ENCODE results near the gene CCDC28A.
A peak's percentile ranks its signal among the peaks of the same experiment; 100 is the strongest.

Gene CCDC28A

GRCh38 chr6:138809677-138810076 is 36.1 kb downstream of the CCDC28A start:
- H3K9ac ChIP-seq (ENCODE audit: low read depth in 1 of 2, low read length in 2 of 2), result no peak overlapping the region
- no peak overlapping the region for H3K27ac ChIP-seq (ENCODE audit: low read depth, low read length)
- no peaks in the 10 kb centered on the region for H3K36me3 ChIP-seq (ENCODE audit: control insufficient read depth in 1 of 2, insufficient read depth in 2 of 2, low read length in 2 of 2)
- H3K4me1 ChIP-seq (ENCODE audit: control insufficient read depth in 1 of 2, insufficient read depth in 2 of 2, low read length in 2 of 2), result peaks cover 0 to 8% of the 10 kb centered on the region in 2 donors
- no peaks in the 10 kb centered on the region for H3K9me3 ChIP-seq (ENCODE audit: control insufficient read depth in 1 of 2, low read length in 2 of 2)
- H3K4me3 ChIP-seq (ENCODE audit: low read depth in 1 of 2, low read length in 2 of 2), result no peak overlapping the region
- H3K27me3 ChIP-seq (ENCODE audit: control insufficient read depth in 1 of 2, insufficient read depth in 2 of 2, low read length in 2 of 2), result no peaks in the 10 kb centered on the region

GRCh38 chr6:138811866-138812265 is 38.3 kb downstream of the CCDC28A start:
- no peak overlapping the region for H3K9ac ChIP-seq (ENCODE audit: low read depth in 1 of 2, low read length in 2 of 2)
- no peaks in the 10 kb centered on the region for H3K9me3 ChIP-seq (ENCODE audit: control insufficient read depth in 1 of 2, low read length in 2 of 2)
- peaks cover 0 to 8% of the 10 kb centered on the region in 2 donors for H3K4me1 ChIP-seq (ENCODE audit: control insufficient read depth in 1 of 2, insufficient read depth in 2 of 2, low read length in 2 of 2)
- H3K4me3 ChIP-seq (ENCODE audit: low read depth in 1 of 2, low read length in 2 of 2), result no peak overlapping the region
- H3K36me3 ChIP-seq (ENCODE audit: control insufficient read depth in 1 of 2, insufficient read depth in 2 of 2, low read length in 2 of 2), result no peaks in the 10 kb centered on the region
- no peaks in the 10 kb centered on the region for H3K27me3 ChIP-seq (ENCODE audit: control insufficient read depth in 1 of 2, insufficient read depth in 2 of 2, low read length in 2 of 2)
- H3K27ac ChIP-seq (ENCODE audit: low read depth, low read length), result no peak overlapping the region

DNA sequence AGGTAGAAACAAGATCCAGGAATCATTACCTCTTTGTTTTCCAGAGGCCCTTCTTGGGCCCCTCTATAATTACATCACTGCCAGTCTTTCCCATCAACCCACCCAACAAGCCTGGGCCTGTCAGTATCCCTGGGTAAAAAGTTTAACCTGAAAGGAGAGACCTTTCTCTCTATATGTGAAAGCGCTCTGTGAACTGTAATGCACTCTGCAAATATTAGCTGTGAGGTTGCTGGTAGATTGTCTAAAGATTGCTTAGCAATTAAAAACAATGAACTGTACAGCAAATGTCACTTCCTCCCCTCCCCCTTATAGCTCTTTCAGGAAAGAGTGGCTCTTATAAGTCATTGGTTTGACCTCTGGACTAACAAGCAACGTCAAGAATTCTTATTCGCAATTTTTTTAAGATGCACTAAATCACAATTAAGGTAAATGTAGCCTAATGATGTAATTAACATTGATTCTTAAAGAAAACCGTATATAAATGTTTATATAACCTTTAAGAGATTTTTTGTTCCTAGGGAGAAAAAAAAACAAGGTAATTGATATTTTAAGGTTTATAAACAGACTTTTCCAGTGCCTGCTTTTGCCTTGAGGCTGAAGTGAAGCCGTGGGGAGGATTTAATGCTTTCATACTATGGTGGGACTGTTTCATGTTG is 40.7 kb downstream of the CCDC28A start:
- H3K27ac ChIP-seq (ENCODE audit: low read depth, low read length), result no peak overlapping the region
- no peaks in the 10 kb centered on the region for H3K36me3 ChIP-seq (ENCODE audit: control insufficient read depth in 1 of 2, insufficient read depth in 2 of 2, low read length in 2 of 2)
- H3K4me1 ChIP-seq (ENCODE audit: control insufficient read depth in 1 of 2, insufficient read depth in 2 of 2, low read length in 2 of 2), result peaks cover 11 to 21% of the 10 kb centered on the region in 2 donors
- no peaks in the 10 kb centered on the region for H3K27me3 ChIP-seq (ENCODE audit: control insufficient read depth in 1 of 2, insufficient read depth in 2 of 2, low read length in 2 of 2)
- H3K4me3 ChIP-seq (ENCODE audit: low read depth in 1 of 2, low read length in 2 of 2), result no peak overlapping the region
- H3K9ac ChIP-seq (ENCODE audit: low read depth in 1 of 2, low read length in 2 of 2), result no peak overlapping the region
- H3K9me3 ChIP-seq (ENCODE audit: control insufficient read depth in 1 of 2, low read length in 2 of 2), result no peaks in the 10 kb centered on the region

DNA sequence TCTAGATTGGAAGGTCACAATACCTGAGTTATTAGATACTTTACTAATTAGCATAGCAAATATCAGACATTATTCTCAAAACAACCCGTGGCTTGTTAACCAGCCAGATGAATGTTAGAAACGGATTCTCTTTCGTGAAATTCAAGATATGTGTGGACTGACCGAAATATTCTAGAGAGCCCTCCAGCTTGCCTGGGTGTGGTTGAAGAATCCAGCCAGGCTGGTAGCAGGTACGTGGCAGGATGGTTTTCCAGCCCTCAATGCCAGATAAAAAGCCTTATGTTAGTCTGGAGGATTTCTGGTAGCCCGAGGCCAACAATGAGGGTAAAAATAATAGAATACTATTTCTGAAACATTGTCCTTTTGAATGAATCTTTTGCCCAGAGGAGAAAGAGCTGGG is 41.7 kb downstream of the CCDC28A start:
- H3K9me3 ChIP-seq (ENCODE audit: control insufficient read depth in 1 of 2, low read length in 2 of 2), result no peaks in the 10 kb centered on the region
- no peak overlapping the region for H3K4me3 ChIP-seq (ENCODE audit: low read depth in 1 of 2, low read length in 2 of 2)
- H3K27ac ChIP-seq (ENCODE audit: low read depth, low read length), result no peak overlapping the region
- H3K9ac ChIP-seq (ENCODE audit: low read depth in 1 of 2, low read length in 2 of 2), result no peak overlapping the region
- H3K27me3 ChIP-seq (ENCODE audit: control insufficient read depth in 1 of 2, insufficient read depth in 2 of 2, low read length in 2 of 2), result no peaks in the 10 kb centered on the region
- no peaks in the 10 kb centered on the region for H3K36me3 ChIP-seq (ENCODE audit: control insufficient read depth in 1 of 2, insufficient read depth in 2 of 2, low read length in 2 of 2)
- H3K4me1 ChIP-seq (ENCODE audit: control insufficient read depth in 1 of 2, insufficient read depth in 2 of 2, low read length in 2 of 2), result peaks cover 11 to 21% of the 10 kb centered on the region in 2 donors

GRCh38 chr6:138815797-138816528 is 42.4 kb downstream of the CCDC28A start:
- no peak overlapping the region for H3K4me3 ChIP-seq (ENCODE audit: low read depth in 1 of 2, low read length in 2 of 2)
- H3K27ac ChIP-seq (ENCODE audit: low read depth, low read length), result no peak overlapping the region
- no peaks in the 10 kb centered on the region for H3K27me3 ChIP-seq (ENCODE audit: control insufficient read depth in 1 of 2, insufficient read depth in 2 of 2, low read length in 2 of 2)
- no peaks in the 10 kb centered on the region for H3K36me3 ChIP-seq (ENCODE audit: control insufficient read depth in 1 of 2, insufficient read depth in 2 of 2, low read length in 2 of 2)
- no peaks in the 10 kb centered on the region for H3K9me3 ChIP-seq (ENCODE audit: control insufficient read depth in 1 of 2, low read length in 2 of 2)
- peaks cover 11 to 21% of the 10 kb centered on the region in 2 donors for H3K4me1 ChIP-seq (ENCODE audit: control insufficient read depth in 1 of 2, insufficient read depth in 2 of 2, low read length in 2 of 2)
- no peak overlapping the region for H3K9ac ChIP-seq (ENCODE audit: low read depth in 1 of 2, low read length in 2 of 2)

- H3K4me1 ChIP-seq (ENCODE audit: control insufficient read depth in 1 of 2, insufficient read depth in 2 of 2, low read length in 2 of 2), result peaks cover 11 to 21% of the 10 kb centered on the region in 2 donors
- H3K4me3 ChIP-seq (ENCODE audit: low read depth in 1 of 2, low read length in 2 of 2), result peak overlapping the region in 1 of 2 donors; percentile 9
- no peak overlapping the region for H3K27ac ChIP-seq (ENCODE audit: low read depth, low read length)
- H3K9me3 ChIP-seq (ENCODE audit: control insufficient read depth in 1 of 2, low read length in 2 of 2), result no peaks in the 10 kb centered on the region
- peak overlapping the region; percentile 20 to 26 for H3K9ac ChIP-seq (ENCODE audit: low read depth in 1 of 2, low read length in 2 of 2)
- H3K27me3 ChIP-seq (ENCODE audit: control insufficient read depth in 1 of 2, insufficient read depth in 2 of 2, low read length in 2 of 2), result no peaks in the 10 kb centered on the region
- H3K36me3 ChIP-seq (ENCODE audit: control insufficient read depth in 1 of 2, insufficient read depth in 2 of 2, low read length in 2 of 2), result no peaks in the 10 kb centered on the region
Observed at GRCh38 chr6:138817799-138818198, 44.2 kb downstream of the CCDC28A start.

- no peaks in the 10 kb centered on the region for H3K36me3 ChIP-seq (ENCODE audit: control insufficient read depth in 1 of 2, insufficient read depth in 2 of 2, low read length in 2 of 2)
- H3K4me3 ChIP-seq (ENCODE audit: low read depth in 1 of 2, low read length in 2 of 2), result peak overlapping the region in 1 of 2 donors; percentile 9
- H3K9ac ChIP-seq (ENCODE audit: low read depth in 1 of 2, low read length in 2 of 2), result peak overlapping the region in 1 of 2 donors; percentile 20
- H3K27ac ChIP-seq (ENCODE audit: low read depth, low read length), result no peak overlapping the region
- no peaks in the 10 kb centered on the region for H3K27me3 ChIP-seq (ENCODE audit: control insufficient read depth in 1 of 2, insufficient read depth in 2 of 2, low read length in 2 of 2)
- H3K4me1 ChIP-seq (ENCODE audit: control insufficient read depth in 1 of 2, insufficient read depth in 2 of 2, low read length in 2 of 2), result peaks cover 11 to 19% of the 10 kb centered on the region in 2 donors
- no peaks in the 10 kb centered on the region for H3K9me3 ChIP-seq (ENCODE audit: control insufficient read depth in 1 of 2, low read length in 2 of 2)
Observed at GRCh38 chr6:138818496-138819194, 45.1 kb downstream of the CCDC28A start.

GRCh38 chr6:138821519-138821918 is 48.0 kb downstream of the CCDC28A start:
- Histone ChIP-seq H3K4me3 (ENCODE audit: low read depth in 1 of 2, low read length in 2 of 2) (no peak overlapping the region), H3K36me3 (ENCODE audit: control insufficient read depth in 1 of 2, insufficient read depth in 2 of 2, low read length in 2 of 2) (no peaks in the 10 kb centered on the region), H3K9me3 (ENCODE audit: control insufficient read depth in 1 of 2, low read length in 2 of 2) (no peaks in the 10 kb centered on the region), H3K27me3 (ENCODE audit: control insufficient read depth in 1 of 2, insufficient read depth in 2 of 2, low read length in 2 of 2) (no peaks in the 10 kb centered on the region), H3K4me1 (ENCODE audit: control insufficient read depth in 1 of 2, insufficient read depth in 2 of 2, low read length in 2 of 2) (peaks cover 11 to 13% of the 10 kb centered on the region in 2 donors), H3K9ac (ENCODE audit: low read depth in 1 of 2, low read length in 2 of 2) (no peak overlapping the region), H3K27ac (ENCODE audit: low read depth, low read length) (no peak overlapping the region)

GRCh38 chr6:138824482-138825144 is 51.0 kb downstream of the CCDC28A start:
- Histone ChIP-seq H3K9me3 (ENCODE audit: control insufficient read depth in 1 of 2, low read length in 2 of 2) (no peaks in the 10 kb centered on the region), H3K4me3 (ENCODE audit: low read depth in 1 of 2, low read length in 2 of 2) (no peak overlapping the region), H3K27me3 (ENCODE audit: control insufficient read depth in 1 of 2, insufficient read depth in 2 of 2, low read length in 2 of 2) (no peaks in the 10 kb centered on the region), H3K27ac (ENCODE audit: low read depth, low read length) (no peak overlapping the region), H3K4me1 (ENCODE audit: control insufficient read depth in 1 of 2, insufficient read depth in 2 of 2, low read length in 2 of 2) (no peaks in the 10 kb centered on the region), H3K9ac (ENCODE audit: low read depth in 1 of 2, low read length in 2 of 2) (no peak overlapping the region), H3K36me3 (ENCODE audit: control insufficient read depth in 1 of 2, insufficient read depth in 2 of 2, low read length in 2 of 2) (no peaks in the 10 kb centered on the region)

DNA sequence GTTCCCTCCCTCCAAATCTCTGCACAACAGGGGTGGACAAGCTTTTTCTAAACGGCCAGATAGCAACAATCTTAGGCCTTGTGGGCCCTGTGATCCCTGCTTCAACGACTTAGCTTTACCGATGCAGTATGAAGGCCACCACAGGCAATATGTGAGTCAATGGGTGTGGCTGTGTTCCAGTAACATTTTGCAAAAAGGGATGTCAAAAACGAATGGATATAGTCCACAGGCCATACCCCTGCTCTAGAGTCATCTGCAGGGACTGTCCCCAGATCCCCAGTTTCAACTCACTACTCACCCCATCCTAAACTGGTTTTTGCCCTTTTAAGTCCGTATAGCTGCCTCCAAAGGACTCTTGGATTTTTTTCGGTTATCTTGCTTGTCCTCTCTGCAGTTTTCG is 56.7 kb downstream of the CCDC28A start:
- Histone ChIP-seq H3K9ac (ENCODE audit: low read depth in 1 of 2, low read length in 2 of 2) (no peak overlapping the region), H3K27me3 (ENCODE audit: control insufficient read depth in 1 of 2, insufficient read depth in 2 of 2, low read length in 2 of 2) (no peaks in the 10 kb centered on the region), H3K4me3 (ENCODE audit: low read depth in 1 of 2, low read length in 2 of 2) (no peak overlapping the region), H3K27ac (ENCODE audit: low read depth, low read length) (no peak overlapping the region), H3K4me1 (ENCODE audit: control insufficient read depth in 1 of 2, insufficient read depth in 2 of 2, low read length in 2 of 2) (no peaks in the 10 kb centered on the region), H3K36me3 (ENCODE audit: control insufficient read depth in 1 of 2, insufficient read depth in 2 of 2, low read length in 2 of 2) (no peaks in the 10 kb centered on the region), H3K9me3 (ENCODE audit: control insufficient read depth in 1 of 2, low read length in 2 of 2) (no peaks in the 10 kb centered on the region)
